ENCODE data around the gene KIAA0586.

The KIAA0586 gene

GRCh38 chr14:58598028-58598803 lies 170.7 kb downstream of the KIAA0586 start:
- ATAC-seq, result peak; percentile 50
- no peak for DNase-seq

- ATAC-seq (no peak), DNase-seq (no peak)
Observed at GRCh38 chr14:58598804-58599525, 171.4 kb downstream of the KIAA0586 start.

GRCh38 chr14:58599707-58600106 lies 172.2 kb downstream of the KIAA0586 start:
- ATAC-seq (no peak), DNase-seq (no peak)

Measured in stimulated activated naive CD8-positive, alpha-beta T cell treated with anti-CD3 and anti-CD28 coated beads, Interleukin-15, Interleukin-2, amounts not matched to agents 100 U/mL and 50 U/mL, for 24 hours (primary cell).